ENCODE measurements around the gene COL6A5.

DNA sequence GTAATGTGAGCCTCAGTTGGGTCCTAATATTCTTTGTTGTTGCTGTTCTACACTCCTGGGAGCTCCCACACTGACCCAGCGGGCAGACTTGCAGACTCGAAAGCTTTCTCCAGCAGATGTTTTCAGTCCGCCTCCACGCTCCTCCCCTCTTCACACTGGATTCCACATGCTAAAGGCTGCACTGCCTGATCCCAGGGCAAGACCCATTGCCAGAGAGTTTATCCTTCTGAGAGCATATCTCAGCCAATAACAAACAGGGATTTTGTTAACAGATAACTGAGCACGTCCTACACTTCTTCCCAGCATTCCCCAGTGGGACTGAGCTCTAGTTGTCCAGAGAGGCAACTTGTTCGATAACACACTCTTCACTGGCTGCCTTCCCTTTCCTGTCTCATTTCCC lies 163.5 kb downstream of the COL6A5 start:
- TF ChIP-seq, protein P1, sequence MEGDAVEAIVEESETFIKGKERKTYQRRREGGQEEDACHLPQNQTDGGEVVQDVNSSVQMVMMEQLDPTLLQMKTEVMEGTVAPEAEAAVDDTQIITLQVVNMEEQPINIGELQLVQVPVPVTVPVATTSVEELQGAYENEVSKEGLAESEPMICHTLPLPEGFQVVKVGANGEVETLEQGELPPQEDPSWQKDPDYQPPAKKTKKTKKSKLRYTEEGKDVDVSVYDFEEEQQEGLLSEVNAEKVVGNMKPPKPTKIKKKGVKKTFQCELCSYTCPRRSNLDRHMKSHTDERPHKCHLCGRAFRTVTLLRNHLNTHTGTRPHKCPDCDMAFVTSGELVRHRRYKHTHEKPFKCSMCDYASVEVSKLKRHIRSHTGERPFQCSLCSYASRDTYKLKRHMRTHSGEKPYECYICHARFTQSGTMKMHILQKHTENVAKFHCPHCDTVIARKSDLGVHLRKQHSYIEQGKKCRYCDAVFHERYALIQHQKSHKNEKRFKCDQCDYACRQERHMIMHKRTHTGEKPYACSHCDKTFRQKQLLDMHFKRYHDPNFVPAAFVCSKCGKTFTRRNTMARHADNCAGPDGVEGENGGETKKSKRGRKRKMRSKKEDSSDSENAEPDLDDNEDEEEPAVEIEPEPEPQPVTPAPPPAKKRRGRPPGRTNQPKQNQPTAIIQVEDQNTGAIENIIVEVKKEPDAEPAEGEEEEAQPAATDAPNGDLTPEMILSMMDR (IDR thresholded peaks at IDR 0.05): no peak
- TF ChIP-seq POLR2A (IDR thresholded peaks at IDR 0.05): no peak
